Renal pelvis (tissue), 4 donors: Measurements from ENCODE around the gene HOXA6. TPM values are rescaled to one million over a fixed set of nuclear protein-coding genes. Genes with fewer than 3 reads are reported as not detected.

Experiments
- DNase-seq: peaks from one replicate; pipeline ENCODE4 v3.0.0-alpha.2; 2013
- polyA plus RNA-seq, 3 donors: library from polyadenylated mRNA; unstranded; fragments of 120-200 nt; gene quantifications; one replicate each; pipeline ENCODE4 v1.2.1, GENCODE V29; 2013; ENCODE audit not compliant: insufficient read length in 3 of 3

Gene HOXA6
- polyA plus RNA-seq, 3 donors, result 33.3 to 45.1 (median 34.8) TPM

GRCh38 chr7:27164367-27165088 is 17.0 kb upstream of the HOXA6 start:
- DNase-seq, result no peak

DNA sequence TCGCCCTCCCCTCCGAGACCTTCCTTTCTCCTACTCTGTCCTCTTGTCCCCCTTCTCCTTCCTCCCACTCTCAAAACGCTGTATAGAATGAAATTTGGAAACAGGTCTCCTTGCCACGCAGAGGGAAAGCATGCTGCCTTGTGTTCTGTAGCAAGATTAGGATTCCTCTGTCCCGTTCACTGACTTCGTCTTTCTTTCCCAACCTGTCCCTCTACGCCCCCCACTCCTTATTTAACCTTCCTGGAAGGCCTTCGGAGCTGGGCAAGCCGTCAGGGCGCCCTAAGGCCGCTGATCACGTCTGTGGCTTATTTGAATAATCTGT is 16.4 kb upstream of the HOXA6 start:
- DNase-seq, result no peak

- DNase-seq, result no peak
Observed at GRCh38 chr7:27163288-27164044, 15.9 kb upstream of the HOXA6 start.

- no peak for DNase-seq
Observed at GRCh38 chr7:27162561-27163287, 15.2 kb upstream of the HOXA6 start.

- DNase-seq, result no peak
Observed at GRCh38 chr7:27161721-27162560, 14.4 kb upstream of the HOXA6 start.

GRCh38 chr7:27161214-27161720 is 13.7 kb upstream of the HOXA6 start:
- no peak for DNase-seq

DNA sequence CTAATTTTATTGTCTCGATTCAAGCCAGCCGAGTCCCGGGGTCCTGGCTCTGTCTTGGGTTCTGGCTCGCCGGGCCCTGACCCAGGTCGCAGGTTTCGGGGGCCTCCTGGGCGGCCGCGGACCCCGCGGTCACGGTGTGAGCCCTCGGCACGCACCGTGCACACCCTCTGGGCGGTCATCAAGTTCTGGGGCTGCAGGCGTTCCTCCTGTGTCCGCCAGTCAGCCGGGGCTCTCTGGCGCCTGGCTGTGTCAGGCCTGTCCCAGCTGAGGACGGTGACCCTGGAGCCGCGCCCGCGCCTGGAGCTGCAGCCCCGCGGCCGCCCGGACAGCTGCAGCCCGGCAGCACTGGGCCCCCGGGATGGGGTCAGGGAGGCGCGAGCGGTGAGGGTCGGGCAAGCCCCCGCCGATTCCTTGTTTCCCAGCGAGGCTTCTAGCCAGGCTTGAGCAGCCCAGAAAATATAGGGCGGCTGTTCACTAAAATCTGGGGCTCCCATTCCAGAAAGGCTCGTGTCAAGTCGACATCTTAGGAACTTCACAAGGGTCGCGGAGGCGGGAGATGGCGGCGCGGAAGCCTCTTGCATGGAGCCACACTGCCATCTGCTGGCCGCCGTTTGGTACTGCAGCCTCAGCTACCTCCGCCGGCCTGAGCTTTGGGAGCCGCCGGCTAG is 13.1 kb upstream of the HOXA6 start:
- DNase-seq, result peak; percentile 94

- no peak for DNase-seq
Observed at GRCh38 chr7:27160145-27160545, 12.6 kb upstream of the HOXA6 start.

- DNase-seq, result no peak
Observed at GRCh38 chr7:27159266-27160144, 11.9 kb upstream of the HOXA6 start.

- no peak for DNase-seq
Observed at GRCh38 chr7:27158436-27159265, 11.1 kb upstream of the HOXA6 start.

GRCh38 chr7:27157702-27158431 is 10.3 kb upstream of the HOXA6 start:
- DNase-seq, result no peak

DNA sequence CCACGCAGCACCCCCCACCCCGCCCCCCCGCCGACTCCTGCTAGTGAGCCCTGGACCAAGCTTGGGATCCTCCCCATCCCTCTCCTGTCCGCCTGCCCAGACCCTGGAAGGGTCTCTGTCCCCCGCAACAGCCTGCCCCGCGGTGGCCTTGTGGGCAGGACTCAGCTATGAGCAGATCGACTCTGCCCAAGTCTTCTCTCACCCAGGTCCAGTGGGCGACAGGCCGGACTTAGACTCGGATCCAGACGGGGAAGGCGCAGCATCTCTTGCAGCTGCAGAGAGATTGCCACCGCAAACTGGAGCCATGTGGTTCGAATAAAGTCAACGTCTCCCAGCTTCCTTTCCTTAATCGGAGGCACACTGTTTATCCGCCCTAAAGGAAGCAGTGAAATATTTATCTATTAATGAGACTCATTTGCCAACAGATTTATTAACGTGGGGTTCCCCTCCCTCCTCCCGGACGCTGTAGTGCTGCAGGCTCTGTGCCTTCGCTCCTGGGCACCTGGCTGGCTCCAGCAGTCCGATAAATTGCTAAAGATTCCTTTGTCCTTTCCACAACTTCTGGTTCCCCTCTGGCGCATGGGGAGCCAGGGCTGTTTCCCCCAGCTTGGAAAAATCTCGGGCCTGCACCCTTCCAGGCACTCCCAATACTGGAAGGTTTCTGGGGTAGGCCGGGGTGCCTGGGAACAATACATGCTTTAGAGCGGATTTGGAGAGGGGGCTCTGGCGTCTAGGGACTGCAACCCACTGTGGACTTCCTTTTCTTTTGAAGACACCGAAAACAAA is 9.5 kb upstream of the HOXA6 start:
- no peak for DNase-seq

DNA sequence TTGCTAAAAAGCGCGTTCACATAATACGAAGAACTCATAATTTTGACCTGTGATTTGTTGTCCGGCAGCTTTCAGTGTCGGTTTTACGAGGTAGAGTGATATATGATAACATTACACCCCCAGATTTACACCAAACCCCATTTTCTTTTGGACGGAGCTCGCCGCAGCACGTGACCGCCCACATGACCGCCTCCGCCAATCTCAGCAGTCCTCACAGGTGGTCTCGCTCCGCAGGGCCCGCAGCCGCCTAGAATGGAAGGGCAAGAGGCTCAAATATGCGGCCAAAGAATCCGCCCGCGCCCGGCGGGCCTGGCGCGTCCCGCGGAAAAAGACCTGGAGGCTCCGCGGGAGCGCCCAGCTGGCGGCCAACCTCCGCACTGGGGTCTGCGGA is 8.9 kb upstream of the HOXA6 start, which contains the start of gene HOXA7:
TSS of gene HOXA7 (minus strand) at position 168 of the 391 bp plus-strand sequence. CDS start at position 38, 130 bp downstream.
- DNase-seq, result peak; percentile 94

- DNase-seq, result no peak
Observed at GRCh38 chr7:27155816-27156507, 8.4 kb upstream of the HOXA6 start.

GRCh38 chr7:27154901-27155815 is 7.6 kb upstream of the HOXA6 start:
- DNase-seq, result no peak

DNA sequence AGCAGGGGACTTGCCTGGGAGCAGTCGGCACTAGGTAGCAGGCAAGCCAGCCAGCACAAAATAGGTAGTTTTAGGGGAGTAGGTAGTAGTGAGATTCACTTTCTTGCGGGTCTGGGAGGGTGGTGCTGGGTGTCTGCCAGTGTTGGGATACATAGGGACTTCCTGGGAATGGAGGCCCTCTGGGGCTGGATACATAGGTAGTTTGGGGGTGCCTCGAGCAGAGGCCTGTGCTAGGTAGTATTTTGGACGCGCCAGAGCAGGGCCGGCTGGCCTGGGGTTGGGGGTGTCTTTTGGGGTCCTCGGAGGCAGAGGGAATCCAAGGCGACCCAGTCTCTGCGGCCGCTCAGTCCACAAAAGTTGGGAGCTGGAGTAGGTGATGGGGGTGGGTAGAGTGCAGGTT is 6.8 kb upstream of the HOXA6 start:
- DNase-seq, result no peak
